Testis (tissue), 3 donors: ENCODE results near the gene SWAP70. TPM values are rescaled to one million over a fixed set of nuclear protein-coding genes. Genes with fewer than 3 reads are reported as not detected.

ENCODE experiments used
- DNase-seq: peaks from one replicate; pipeline ENCODE4 v3.0.0-alpha.2; 2019
- H3K27ac ChIP-seq, 2 donors: fragments of 200-600 bp; sonication (generic); one replicate each; pipeline ENCODE4 v1.5.1; 2019
- H3K27me3 ChIP-seq: fragments of 200-600 bp; sonication (generic); one replicate; pipeline ENCODE4 v1.5.1; 2019
- H3K36me3 ChIP-seq: fragments of 200-600 bp; sonication (generic); one replicate; pipeline ENCODE4 v1.5.1; 2017; ENCODE audit warnings: low read depth; ENCODE audit errors: missing control alignments
- H3K4me1 ChIP-seq: fragments of 200-600 bp; sonication (generic); one replicate; pipeline ENCODE4 v1.5.1; 2019
- H3K4me3 ChIP-seq, 2 donors: fragments of 200-600 bp; sonication (generic); one replicate each; pipeline ENCODE4 v1.5.1; 2017 to 2019
- H3K9me3 ChIP-seq: fragments of 200-600 bp; sonication (generic); one replicate; pipeline ENCODE4 v1.5.1; 2017
- CTCF ChIP-seq, 3 experiments: fragments of 450-650 bp in 2 of 3; fragments of 200-600 bp in 1 of 3; sonication (generic) in 1 of 3; IDR thresholded peaks; one replicate each; pipeline ENCODE4 v1.5.1; 2016 to 2019; ENCODE audit warnings: antibody characterized with exemption in 3 of 3, mild to moderate bottlenecking in 2 of 3, moderate library complexity in 1 of 3
- POLR2A ChIP-seq: fragments of 450-650 bp; IDR thresholded peaks from one replicate; pipeline ENCODE4 v1.6.1; 2017; ENCODE audit warnings: antibody characterized with exemption, mild to moderate bottlenecking, moderate library complexity
- WGBS, 2 donors: methylation state at CpG; one replicate each; pipeline ENCODE4 v1.1.5; 2018; 5-methylcytosine and 5-hydroxymethylcytosine counted together
- intact Hi-C: fragments of 100-400 bp; cut with DNase I; formaldehyde crosslinking; loops from one replicate; pipeline ENCODE4 v1.15.1; 2023; ENCODE audit warnings: low total_unique reads
- polyA plus RNA-seq: library from polyadenylated mRNA; stranded (reverse); fragments of 350-450 nt; fragmentation: Illumina TruSeq; extraction: RNeasy Lipid Tissue Mini Kit (QIAGEN cat#74804); gene quantifications from one replicate; pipeline ENCODE4 v1.2.3, GENCODE V29; 2014; ENCODE audit warnings: low read depth, low replicate concordance; ENCODE audit not compliant: insufficient read depth
- total RNA-seq, 2 donors: library from RNA; depleted of rRNA; stranded (reverse); fragments of >200 nt; gene quantifications; one replicate each; pipeline ENCODE4 v1.2.3, GENCODE V29; 2016

Gene SWAP70
- total and polyA plus RNA-seq, 3 donors from 2014 or later: 10.2 to 14.7 (median 10.5) TPM

DNA sequence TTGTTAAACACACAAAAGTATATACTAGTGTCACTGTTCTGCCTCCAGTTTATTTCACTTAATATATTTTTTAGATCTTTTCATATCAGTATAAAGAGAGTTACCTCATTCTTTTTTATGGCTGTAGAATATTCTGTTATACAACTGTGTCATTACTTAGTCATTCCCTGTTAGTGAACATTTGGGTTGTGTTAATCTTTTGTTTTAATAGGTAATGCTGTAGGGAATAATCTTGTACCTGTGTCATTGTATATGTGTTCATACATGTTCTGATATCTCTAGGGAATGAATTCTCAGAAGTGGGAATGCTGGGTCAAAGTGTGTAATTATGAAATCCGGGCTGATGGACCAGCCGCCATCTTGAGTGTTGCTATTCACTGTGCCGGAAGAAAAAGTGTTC is 71.4 kb downstream of the SWAP70 start:
- intact Hi-C loops: no loop called here
- no peaks in the 10 kb centered on the region for H3K27me3 ChIP-seq
- no peaks in the 10 kb centered on the region for H3K4me1 ChIP-seq
- no peak for DNase-seq
- TF ChIP-seq POLR2A (no peak), CTCF (IDR thresholded peaks at IDR 0.05) (no peak)
- H3K36me3 ChIP-seq: no peaks in the 10 kb centered on the region
- 97 to 100% methylated on average over 3 of the region's 3 CpGs for WGBS, 2 donors
- H3K4me3 ChIP-seq: no peak overlapping the region
- no peak overlapping the region for H3K27ac ChIP-seq
- no peaks in the 10 kb centered on the region for H3K9me3 ChIP-seq

DNA sequence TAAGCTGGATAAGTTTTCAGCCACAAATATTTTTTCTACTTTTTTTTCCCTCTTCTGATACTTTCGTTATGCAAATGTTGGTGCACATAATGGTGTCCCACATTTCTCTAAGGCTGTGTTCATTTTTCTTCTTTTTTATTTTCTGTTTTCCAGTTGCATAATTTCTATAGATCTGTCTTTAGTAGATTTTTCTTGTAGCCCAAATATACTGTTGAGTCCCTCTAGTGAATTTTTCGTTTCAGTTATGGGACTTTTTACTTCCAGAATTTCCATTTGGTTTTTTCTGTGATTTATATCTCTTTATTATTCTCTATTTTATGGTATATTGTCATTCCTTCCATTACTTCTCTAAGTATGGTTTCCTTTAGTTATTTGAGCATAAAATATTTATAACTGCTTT is 72.0 kb downstream of the SWAP70 start:
- H3K4me1 ChIP-seq: no peaks in the 10 kb centered on the region
- WGBS, 2 donors: 95 to 100% methylated on average over 2 of the region's 2 CpGs
- H3K9me3 ChIP-seq: no peaks in the 10 kb centered on the region
- intact Hi-C loops: no loop called here
- H3K27ac ChIP-seq: no peak overlapping the region
- no peak overlapping the region for H3K4me3 ChIP-seq
- DNase-seq: no peak
- TF ChIP-seq CTCF (IDR thresholded peaks at IDR 0.05) (no peak), POLR2A (no peak)
- H3K36me3 ChIP-seq: no peaks in the 10 kb centered on the region
- H3K27me3 ChIP-seq: no peaks in the 10 kb centered on the region

DNA sequence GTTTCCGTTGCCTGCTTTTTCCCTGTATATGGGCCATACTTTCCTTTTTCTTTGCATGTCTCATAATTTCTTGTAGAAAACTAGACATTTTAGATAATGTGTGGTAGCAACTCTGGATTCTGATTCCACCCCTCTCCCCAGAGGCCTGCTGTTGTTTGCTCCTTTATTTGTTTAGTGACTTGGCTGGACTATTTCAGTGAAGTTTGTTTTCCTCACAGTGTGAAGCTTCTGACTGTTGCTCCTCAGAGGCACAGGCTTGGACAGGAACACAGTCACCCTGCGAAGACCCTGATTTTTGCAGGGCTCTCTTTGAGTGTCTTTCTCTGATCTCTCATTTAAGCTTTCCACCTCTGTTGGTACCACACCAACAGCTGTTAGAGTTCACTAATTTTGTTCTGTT is 72.5 kb downstream of the SWAP70 start:
- DNase-seq: no peak
- TF ChIP-seq POLR2A: no peak
- no peak for TF ChIP-seq CTCF (IDR thresholded peaks at IDR 0.05)
- 96 to 100% methylated on average over 2 of the region's 2 CpGs for WGBS, 2 donors
- H3K36me3 ChIP-seq: no peaks in the 10 kb centered on the region
- no peak overlapping the region for H3K27ac ChIP-seq
- no peak overlapping the region for H3K4me3 ChIP-seq
- no peaks in the 10 kb centered on the region for H3K27me3 ChIP-seq
- intact Hi-C loops: no loop called here
- no peaks in the 10 kb centered on the region for H3K4me1 ChIP-seq
- H3K9me3 ChIP-seq: no peaks in the 10 kb centered on the region

GRCh38 chr11:9738116-9738515 is 74.2 kb downstream of the SWAP70 start:
- intact Hi-C loops: no loop called here
- no peaks in the 10 kb centered on the region for H3K36me3 ChIP-seq

More at GRCh38 chr11:9738116-9738515, 74.2 kb downstream of the SWAP70 start:
- DNase-seq: no peak
- no peaks in the 10 kb centered on the region for H3K9me3 ChIP-seq
- H3K27me3 ChIP-seq: no peaks in the 10 kb centered on the region
- H3K4me3 ChIP-seq: no peak overlapping the region
- no peaks in the 10 kb centered on the region for H3K4me1 ChIP-seq
- 55 to 62% methylated on average over 3 of the region's 3 CpGs for WGBS, 2 donors
- TF ChIP-seq POLR2A (no peak), CTCF (IDR thresholded peaks at IDR 0.05) (no peak)
- no peak overlapping the region for H3K27ac ChIP-seq
